NT2/D1 (cell line): ENCODE results near the gene AIG1.

Source experiments
- DNase-seq: peaks from one replicate; pipeline ENCODE4 v3.0.0-alpha.2; 2011; ENCODE audit warnings: low read depth, low spot score
- H3K27me3 ChIP-seq: 2 replicates; pipeline ENCODE4 v1.6.0; 2011; ENCODE audit warnings: mild to moderate bottlenecking; ENCODE audit not compliant: insufficient read length, insufficient read depth
- H3K36me3 ChIP-seq: 2 replicates; pipeline ENCODE4 v1.6.1; 2011; ENCODE audit warnings: mild to moderate bottlenecking, low read length, mixed read lengths; ENCODE audit not compliant: insufficient read depth, insufficient read length
- H3K4me1 ChIP-seq: 2 replicates; pipeline ENCODE4 v1.5.1; 2011; ENCODE audit not compliant: insufficient read depth, insufficient read length
- H3K4me3 ChIP-seq: 2 replicates; pipeline ENCODE4 v1.5.1; 2011; ENCODE audit warnings: low read depth; ENCODE audit not compliant: insufficient read length
- H3K9ac ChIP-seq: 2 replicates; pipeline ENCODE4 v1.6.0; 2011; ENCODE audit warnings: low read depth; ENCODE audit not compliant: insufficient read length
- H3K9me3 ChIP-seq: 2 replicates; pipeline ENCODE4 v1.5.1; 2011; ENCODE audit warnings: mild to moderate bottlenecking, low read length; ENCODE audit not compliant: insufficient read depth
- SUZ12 ChIP-seq: IDR thresholded peaks from 2 replicates; pipeline ENCODE4 v1.6.1; 2011; ENCODE audit not compliant: insufficient read length, insufficient read depth; ENCODE audit errors: extremely low read depth
- YY1 ChIP-seq: IDR thresholded peaks from 2 replicates; pipeline ENCODE4 v1.6.1; 2011; ENCODE audit not compliant: insufficient read length, insufficient read depth
- ZNF274 ChIP-seq: IDR thresholded peaks from 2 replicates; pipeline ENCODE4 v1.6.1; 2011; ENCODE audit warnings: mild to moderate bottlenecking, low read depth, low read length

Gene AIG1

DNA sequence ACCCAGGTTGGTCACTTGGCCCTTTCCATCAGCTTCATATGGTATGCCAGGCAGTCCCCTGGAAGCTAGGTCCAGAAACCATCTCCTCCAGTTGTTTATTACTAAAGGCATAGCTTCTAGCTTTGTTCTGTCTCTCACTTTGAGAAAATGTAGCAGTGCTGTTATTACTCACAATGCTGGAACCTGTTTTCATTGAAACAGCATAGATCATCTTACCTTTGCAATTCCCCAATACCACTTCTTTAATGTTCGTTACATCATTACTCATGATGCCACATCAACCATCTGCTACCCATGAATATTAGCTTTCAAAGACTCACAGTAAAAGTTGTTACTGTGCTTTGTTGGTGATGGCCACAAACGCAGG is 301.5 kb downstream of the AIG1 start:
- Histone ChIP-seq H3K9ac (no peak overlapping the region), H3K9me3 (no peaks in the 10 kb centered on the region), H3K4me1 (no peaks in the 10 kb centered on the region), H3K4me3 (no peak overlapping the region), H3K27me3 (no peaks in the 10 kb centered on the region), H3K36me3 (no peaks in the 10 kb centered on the region)
- DNase-seq, result no peak
- no peak for TF ChIP-seq ZNF274
- TF ChIP-seq YY1, result no peak
- no peak for TF ChIP-seq SUZ12

DNA sequence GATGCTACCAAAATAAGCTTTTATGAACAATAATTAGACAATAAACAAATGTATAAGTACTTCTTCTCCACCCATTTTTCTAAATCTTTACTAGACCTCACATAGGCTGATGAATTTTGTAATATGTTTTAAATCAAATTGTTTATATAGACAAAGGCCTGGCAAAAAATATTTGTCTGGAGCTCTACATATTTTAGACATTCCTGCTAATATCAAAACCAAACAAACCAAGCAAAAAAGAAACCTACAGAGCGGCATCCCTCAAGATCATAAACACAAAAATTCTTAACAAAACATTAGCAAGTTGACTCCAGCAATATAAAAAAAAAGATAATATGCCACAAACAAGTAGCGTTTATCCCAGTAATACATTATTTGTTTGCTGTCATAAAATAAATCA is 302.6 kb downstream of the AIG1 start:
- H3K9ac ChIP-seq, result no peak overlapping the region
- no peak for DNase-seq
- no peaks in the 10 kb centered on the region for H3K36me3 ChIP-seq
- no peak for TF ChIP-seq SUZ12
- TF ChIP-seq ZNF274, result no peak
- TF ChIP-seq YY1, result no peak
- H3K4me1 ChIP-seq, result no peaks in the 10 kb centered on the region
- H3K27me3 ChIP-seq, result no peaks in the 10 kb centered on the region
- no peaks in the 10 kb centered on the region for H3K9me3 ChIP-seq
- H3K4me3 ChIP-seq, result no peak overlapping the region

DNA sequence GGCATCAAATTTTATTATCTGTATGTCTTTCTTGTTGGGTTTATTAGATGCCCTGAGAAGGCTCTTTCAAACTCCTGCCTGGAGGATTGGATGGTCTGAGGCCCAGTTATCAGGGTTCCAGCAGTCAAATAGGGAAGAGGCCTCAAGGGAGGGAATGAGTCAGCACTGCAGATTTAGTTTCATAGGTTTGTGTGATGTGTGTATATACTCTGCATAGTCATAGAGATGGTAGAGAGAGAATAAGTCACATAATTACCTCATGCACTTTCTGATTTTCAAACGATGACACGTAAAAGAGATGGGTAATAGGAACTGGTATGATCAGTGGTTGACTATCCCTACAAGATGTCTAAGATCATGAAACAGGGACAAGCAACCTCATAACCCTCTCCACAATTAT is 307.7 kb downstream of the AIG1 start:
- TF ChIP-seq SUZ12, result no peak
- TF ChIP-seq ZNF274, result no peak
- TF ChIP-seq YY1, result no peak
- Histone ChIP-seq H3K9me3 (no peaks in the 10 kb centered on the region), H3K4me3 (no peak overlapping the region), H3K36me3 (no peaks in the 10 kb centered on the region), H3K27me3 (no peaks in the 10 kb centered on the region), H3K9ac (no peak overlapping the region), H3K4me1 (no peaks in the 10 kb centered on the region)
- no peak for DNase-seq

DNA sequence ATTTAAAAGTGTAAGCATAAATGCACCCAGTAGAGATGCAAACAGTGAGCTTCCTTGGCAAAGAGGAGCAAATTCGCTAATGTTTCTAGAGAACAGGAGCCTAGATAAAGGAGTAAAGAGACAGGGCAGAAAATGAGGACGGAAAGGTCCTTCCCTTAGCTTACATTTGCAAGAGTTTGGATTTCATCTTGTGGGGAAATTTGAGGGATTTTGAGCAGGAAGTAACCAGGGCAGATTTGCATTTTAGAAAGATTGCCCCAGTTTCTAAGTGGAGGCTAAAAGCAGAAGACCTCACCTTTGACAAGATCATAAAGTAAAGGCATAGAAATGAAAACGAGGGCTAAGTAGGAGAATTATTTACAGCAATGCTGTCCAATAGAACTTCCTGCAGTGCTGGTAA is 309.3 kb downstream of the AIG1 start:
- DNase-seq, result no peak
- no peaks in the 10 kb centered on the region for H3K9me3 ChIP-seq
- TF ChIP-seq ZNF274 (no peak), SUZ12 (no peak), YY1 (no peak)
- no peaks in the 10 kb centered on the region for H3K36me3 ChIP-seq
- no peaks in the 10 kb centered on the region for H3K4me1 ChIP-seq
- H3K4me3 ChIP-seq, result no peak overlapping the region
- H3K27me3 ChIP-seq, result no peaks in the 10 kb centered on the region
- no peak overlapping the region for H3K9ac ChIP-seq

DNA sequence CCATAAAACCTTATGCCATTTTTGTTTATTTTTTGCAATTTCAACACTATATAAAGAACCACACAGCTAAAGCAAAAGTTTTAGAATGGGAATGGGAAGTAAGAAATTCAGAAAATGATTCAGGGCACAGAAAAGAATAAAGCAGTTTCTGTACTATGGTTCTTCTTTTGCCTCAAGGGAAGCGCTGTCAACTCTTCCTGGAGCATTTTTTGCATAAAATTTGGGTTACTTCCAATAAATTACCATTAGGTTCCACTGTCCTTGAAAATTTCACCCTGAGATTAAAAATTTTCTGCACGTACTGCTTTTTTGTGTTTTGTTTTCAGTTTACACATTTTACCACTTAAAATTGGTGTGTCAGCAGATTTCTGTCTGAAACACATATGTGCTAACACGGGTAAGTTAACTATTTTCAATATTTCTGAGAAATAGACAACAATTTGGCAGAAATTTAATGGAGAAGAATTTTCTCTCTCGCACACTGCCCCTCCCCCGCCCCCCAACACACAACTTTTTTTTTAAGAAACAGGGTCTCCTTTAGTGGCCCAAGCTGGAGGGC is 310.2 kb downstream of the AIG1 start:
- TF ChIP-seq YY1, result no peak
- no peak for TF ChIP-seq SUZ12
- TF ChIP-seq ZNF274, result no peak
- H3K4me3 ChIP-seq, result no peak overlapping the region
- DNase-seq, result no peak

DNA sequence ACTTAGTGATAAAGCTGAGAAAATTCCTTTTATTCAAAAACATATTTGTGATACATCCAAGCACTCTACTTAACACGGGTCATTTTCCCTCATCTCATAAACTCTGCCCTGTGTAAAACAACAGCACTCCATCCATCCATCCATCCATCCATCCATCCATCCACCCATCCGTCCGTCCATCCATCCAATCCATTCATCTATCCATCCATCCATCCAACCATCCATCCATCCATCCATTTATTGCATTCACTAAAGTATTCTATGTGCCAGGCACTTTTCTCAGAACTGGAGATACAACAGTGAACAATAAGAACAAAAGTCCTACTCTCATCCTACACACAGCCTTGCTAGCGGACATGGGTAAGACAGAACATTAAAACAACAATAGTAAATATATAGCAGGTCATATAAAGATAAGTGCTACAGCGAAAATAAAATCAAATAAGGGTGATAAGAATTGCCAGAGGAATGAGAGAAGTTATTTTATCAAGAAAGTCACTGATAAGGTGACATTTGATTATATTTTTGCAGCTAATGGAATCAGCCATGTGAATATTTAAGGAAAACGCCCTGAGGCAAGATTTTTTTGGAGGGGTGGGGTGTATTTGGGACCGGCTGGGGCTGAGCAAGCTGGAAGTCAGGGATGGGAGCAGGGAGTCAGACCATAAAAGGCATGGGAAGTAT is 311.7 kb downstream of the AIG1 start:
- Histone ChIP-seq H3K4me1 (no peaks in the 10 kb centered on the region), H3K4me3 (no peak overlapping the region), H3K36me3 (no peaks in the 10 kb centered on the region), H3K9ac (no peak overlapping the region), H3K27me3 (no peaks in the 10 kb centered on the region), H3K9me3 (no peaks in the 10 kb centered on the region)
- no peak for TF ChIP-seq ZNF274
- TF ChIP-seq YY1, result no peak
- no peak for TF ChIP-seq SUZ12
- no peak for DNase-seq

More for the DNA sequence above, 310.2 kb downstream of the AIG1 start:
- no peaks in the 10 kb centered on the region for H3K36me3 ChIP-seq
- H3K9ac ChIP-seq, result no peak overlapping the region
- no peaks in the 10 kb centered on the region for H3K9me3 ChIP-seq
- no peaks in the 10 kb centered on the region for H3K4me1 ChIP-seq
- H3K27me3 ChIP-seq, result no peaks in the 10 kb centered on the region

DNA sequence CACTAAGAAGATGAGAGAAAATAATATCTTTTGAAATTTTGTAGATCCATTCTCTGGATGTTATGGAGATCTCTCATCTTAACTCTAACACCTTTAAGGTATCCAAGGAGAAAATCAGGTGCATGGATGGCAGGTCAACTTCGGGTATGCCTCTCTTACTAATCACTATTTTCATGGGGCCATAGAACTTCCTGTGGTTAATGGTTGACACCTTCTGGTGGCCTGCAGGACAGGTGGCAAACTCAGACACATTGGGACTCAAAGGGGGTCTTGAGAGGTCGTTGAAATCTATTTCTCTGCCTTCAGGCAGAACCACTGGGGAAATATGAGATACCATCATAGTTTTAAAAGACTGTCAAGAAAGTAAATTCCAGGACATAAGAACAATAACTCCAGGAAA is 313.3 kb downstream of the AIG1 start:
- H3K4me1 ChIP-seq, result no peaks in the 10 kb centered on the region
- TF ChIP-seq SUZ12 (no peak), YY1 (no peak), ZNF274 (no peak)

More for the DNA sequence above, 313.3 kb downstream of the AIG1 start:
- no peaks in the 10 kb centered on the region for H3K27me3 ChIP-seq
- H3K9me3 ChIP-seq, result no peaks in the 10 kb centered on the region
- DNase-seq, result no peak
- H3K4me3 ChIP-seq, result no peak overlapping the region
- H3K36me3 ChIP-seq, result no peaks in the 10 kb centered on the region
- H3K9ac ChIP-seq, result no peak overlapping the region
